GM12878 (cell line): Measurements from ENCODE around the gene TIMM8A. TPM values are rescaled to one million over a fixed set of nuclear protein-coding genes. Genes with fewer than 3 reads are reported as not detected.

Experiments
- ATAC-seq: fragments of 200-7000 bp; cut with Tn5 transposase; 3 replicates; pipeline ENCODE4 v1.9.1; 2020; ENCODE audit warnings: mild to moderate bottlenecking, moderate library complexity
- BruUV-seq: library from RNA; stranded (reverse); fragments of 400-500 nt; replicated peaks from 2 replicates; lab custom pipeline; 2021; lab: Mats Ljungman, UMichigan
- CTCF ChIA-PET: fragments of 300-600 bp; sonication (Branson Sonifier 250); formaldehyde crosslinking; extraction: SDS; loops from one replicate; lab custom pipeline; 2021; ENCODE audit warnings: inconsistent platforms; lab: Yijun Ruan, JAX
- POLR2A ChIA-PET: fragments of 350-600 bp; formaldehyde crosslinking; extraction: SDS; loops from one replicate; lab custom pipeline; 2021; ENCODE audit warnings: inconsistent platforms; lab: Charles Lee
- RAD21 ChIA-PET: fragments of 300-600 bp; sonication (Branson Sonifier 250); formaldehyde crosslinking; loops from one replicate; lab custom pipeline; 2023; ENCODE audit warnings: antibody characterized with exemption; ENCODE audit not compliant: unreplicated experiment; lab: Charles Lee
- SMC1A ChIA-PET: fragments of 300-600 bp; sonication (Branson Sonifier 250); formaldehyde crosslinking; loops from one replicate; lab custom pipeline; 2023; ENCODE audit not compliant: unreplicated experiment, uncharacterized antibody; lab: Charles Lee
- DNase-seq: peaks from one replicate; pipeline ENCODE4 v3.0.0-alpha.2; 2011; ENCODE audit warnings: low read depth, low spot score
- FAIRE-seq: peaks from 3 replicates; lab custom pipeline; 2011; peaks lifted over from hg19 to GRCh38; lab: Jason Lieb, UNC
- H2AFZ ChIP-seq: 2 replicates; pipeline ENCODE4 v1.6.0; 2011; ENCODE audit warnings: low read depth, low read length, control low read depth; ENCODE audit not compliant: control insufficient read depth
- H3K27ac ChIP-seq: 2 replicates; pipeline ENCODE4 v1.5.1; 2011; ENCODE audit warnings: control low read depth; ENCODE audit not compliant: control insufficient read depth, insufficient read depth
- H3K27me3 ChIP-seq, 2 experiments: replicated peaks in 1 of 2; 2 replicates each; pipeline versions ENCODE4 v1.6.0 to v1.6.1; 2011; ENCODE audit warnings: low read length in 1 of 2; ENCODE audit not compliant: control insufficient read depth in 2 of 2, insufficient read depth in 2 of 2
- H3K36me3 ChIP-seq, 2 experiments: 2 replicates each; pipeline ENCODE4 v1.5.1; 2011; ENCODE audit warnings: low read length in 1 of 2; ENCODE audit not compliant: control insufficient read depth in 2 of 2, insufficient read depth in 2 of 2
- H3K4me1 ChIP-seq: 2 replicates; pipeline ENCODE4 v1.6.1; 2011; ENCODE audit warnings: mild to moderate bottlenecking, low read length, moderate library complexity, mixed read lengths; ENCODE audit not compliant: control insufficient read depth, insufficient read depth
- H3K4me2 ChIP-seq: 2 replicates; pipeline ENCODE4 v1.6.0; 2011; ENCODE audit warnings: control low read depth; ENCODE audit not compliant: control insufficient read depth, insufficient read depth
- H3K4me3 ChIP-seq: fragments of 200-600 bp; sonication (generic); 2 replicates; pipeline ENCODE4 v1.5.1; 2016
- H3K79me2 ChIP-seq: 2 replicates; pipeline ENCODE4 v1.6.0; 2011; ENCODE audit warnings: low read length; ENCODE audit not compliant: control insufficient read depth, insufficient read depth
- H3K9ac ChIP-seq: 2 replicates; pipeline ENCODE4 v1.8.0; 2011; ENCODE audit warnings: low read length, control low read depth, mixed read lengths; ENCODE audit not compliant: control insufficient read depth, insufficient read depth
- H3K9me3 ChIP-seq: replicated peaks from 3 replicates; pipeline ENCODE4 v1.5.1; 2011; ENCODE audit warnings: mild to moderate bottlenecking, low read length; ENCODE audit not compliant: control insufficient read depth, insufficient read depth
- H4K20me1 ChIP-seq: 2 replicates; pipeline ENCODE4 v1.6.0; 2011; ENCODE audit not compliant: control insufficient read depth, insufficient read depth
- BCL3 ChIP-seq: IDR thresholded peaks from 2 replicates; pipeline ENCODE4 v1.6.1; 2011; ENCODE audit warnings: borderline replicate concordance, low read depth, mild to moderate bottlenecking, moderate library complexity, low read length; ENCODE audit not compliant: insufficient read depth, poor library complexity, severe bottlenecking
- CEBPB ChIP-seq, 2 experiments: fragments of 150-350 bp in 1 of 2; IDR thresholded peaks; 2 replicates each; pipeline ENCODE4 v1.6.1; 2012 to 2014; ENCODE audit warnings: low read depth in 2 of 2, low read length in 2 of 2, borderline replicate concordance in 1 of 2, inconsistent platforms in 1 of 2
- E4F1 ChIP-seq: fragments of 450-650 bp; IDR thresholded peaks from 2 replicates; pipeline ENCODE4 v1.6.1; 2018; ENCODE audit warnings: borderline replicate concordance, mild to moderate bottlenecking; ENCODE audit not compliant: partially characterized antibody
- FOXK2 ChIP-seq: fragments of 450-650 bp; IDR thresholded peaks from 2 replicates; pipeline ENCODE4 v1.6.1; 2017; ENCODE audit warnings: mild to moderate bottlenecking, moderate library complexity
- IKZF1 ChIP-seq: fragments of 450-650 bp; conservative IDR thresholded peaks from 2 replicates; pipeline ENCODE4 v1.6.1; 2017; ENCODE audit warnings: antibody characterized with exemption, mild to moderate bottlenecking
- JUND ChIP-seq: IDR thresholded peaks from 2 replicates; pipeline ENCODE4 v1.6.1; 2012; ENCODE audit warnings: low read depth, mild to moderate bottlenecking, low read length, improper control_type of control experiment, moderate library complexity
- KAT2A ChIP-seq: conservative IDR thresholded peaks from 2 replicates; pipeline ENCODE4 v1.6.1; 2011; ENCODE audit warnings: low read depth, low read length; ENCODE audit not compliant: control insufficient read depth
- MYB ChIP-seq: fragments of 150-350 bp; IDR thresholded peaks from 2 replicates; pipeline ENCODE4 v1.6.1; 2014; ENCODE audit warnings: mild to moderate bottlenecking, low read depth, low read length, borderline replicate concordance
- NFXL1 ChIP-seq: fragments of 450-650 bp; IDR thresholded peaks from 2 replicates; pipeline ENCODE4 v1.6.1; 2017; ENCODE audit warnings: antibody characterized with exemption, mild to moderate bottlenecking, borderline replicate concordance
- PBX3 ChIP-seq: IDR thresholded peaks from 2 replicates; pipeline ENCODE4 v1.6.1; 2011; ENCODE audit warnings: mild to moderate bottlenecking, low read depth, low read length, moderate library complexity; ENCODE audit not compliant: insufficient replicate concordance
- POLR2AphosphoS5 ChIP-seq: IDR thresholded peaks from 2 replicates; pipeline ENCODE4 v1.6.1; 2011; ENCODE audit warnings: mild to moderate bottlenecking, low read length, inconsistent platforms
- SMC3 ChIP-seq: IDR thresholded peaks from 2 replicates; pipeline ENCODE4 v1.6.1; 2011; ENCODE audit warnings: low read length, improper control_type of control experiment, borderline replicate concordance
- SREBF2 ChIP-seq: IDR thresholded peaks from 2 replicates; pipeline ENCODE4 v1.6.1; 2012; ENCODE audit warnings: mild to moderate bottlenecking, low read length
- SRF ChIP-seq, 2 experiments: IDR thresholded peaks; 2 replicates each; pipeline ENCODE4 v1.6.1; 2011; ENCODE audit warnings: low read depth in 2 of 2, low read length in 2 of 2, mild to moderate bottlenecking in 1 of 2, moderate library complexity in 1 of 2
- WRNIP1 ChIP-seq: IDR thresholded peaks from 2 replicates; pipeline ENCODE4 v1.6.1; 2011; ENCODE audit warnings: low read depth, low read length, improper control_type of control experiment, borderline replicate concordance
- WGBS: methylation state at CpG from one replicate; pipeline ENCODE4 v1.1.6; 2016; ENCODE audit warnings: low lambda C conversion rate; ENCODE audit not compliant: insufficient replicate concordance, insufficient coverage; ENCODE audit errors: missing lambda C conversion rate; 5-methylcytosine and 5-hydroxymethylcytosine counted together
- in situ Hi-C: fragments of 300-500 bp; cut with MboI; formaldehyde crosslinking; loops from 9 replicates; pipeline ENCODE4 v1.14.3; 2018; ENCODE audit warnings: mixed read lengths
- intact Hi-C: fragments of 100-400 bp; cut with micrococcal nuclease; formaldehyde crosslinking; loops from one replicate; pipeline ENCODE4 v1.14.2; 2022; ENCODE audit not compliant: unreplicated experiment
- polyA plus RNA-seq, 11 experiments: library from polyadenylated mRNA; depleted of rRNA in 4 of 11; unstranded in 6 of 11; stranded (reverse) in 5 of 11; fragments of >200 nt; fragmentation: Nextera tagmentation in 4 of 11; fragmentation: Illumina TruSeq in 1 of 11; extraction: Ambion mirVana in 4 of 11; extraction: Trizol in 1 of 11; gene quantifications; 1 replicate in 1 of 11; 2 replicates in 10 of 11; pipeline versions ENCODE4 v1.2.1 to v1.2.3, GENCODE V29; 2011 to 2016; ENCODE audit warnings: inconsistent platforms in 2 of 11, missing spikeins in 2 of 11, low read depth in 1 of 11
- total RNA-seq, 4 experiments: library from RNA; depleted of rRNA in 3 of 4; stranded (reverse); fragments of >200 nt in 3 of 4; fragmentation: Illumina TruSeq in 1 of 4; extraction: Trizol in 1 of 4; gene quantifications; 2 replicates each; pipeline versions ENCODE4 v1.2.1 to v1.2.3, GENCODE V29; 2013 to 2021

TIMM8A gene
- total and polyA plus RNA-seq, 10 of the 15 experiments (the other 5 are each of a cell fraction or from before 2014, with no cell fraction given) = 6.7 to 92.7 (median 26.5) TPM

- ChIA-PET SMC1A (no interaction called here), RAD21 (no interaction called here), POLR2A (no interaction called here), CTCF (no interaction called here)
- whole genome bisulfite sequencing = 69% methylated on average over 3 of the region's 3 CpGs
- no peaks in the 10 kb centered on the region for H4K20me1 ChIP-seq
- H3K9me3 ChIP-seq = no peaks in the 10 kb centered on the region
- no peaks in the 10 kb centered on the region for H3K4me1 ChIP-seq
- no peak overlapping the region for H2AFZ ChIP-seq
- no peaks in the 10 kb centered on the region for H3K27me3 ChIP-seq
- H3K4me3 ChIP-seq = no peak overlapping the region
- peaks cover 8 to 15% of the 10 kb centered on the region in 2 experiments for H3K36me3 ChIP-seq
- BruUV-seq = no TSS peak
- TF ChIP-seq WRNIP1 (no peak), SREBF2 (no peak), IKZF1 (no peak), E4F1 (no peak), POLR2AphosphoS5 (no peak), SRF (IDR thresholded peaks at IDR 0.05; ENCODE audit: low read depth in 2 of 2, low read length in 2 of 2) (no peak), SMC3 (no peak), BCL3 (no peak), PBX3 (no peak), NFXL1 (no peak), MYB (no peak), JUND (no peak), FOXK2 (no peak), CEBPB (IDR thresholded peaks at IDR 0.05; ENCODE audit: borderline replicate concordance in 1 of 2, low read depth in 2 of 2, low read length in 2 of 2) (no peak), KAT2A (no peak)
- no peaks in the 10 kb centered on the region for H3K79me2 ChIP-seq
- H3K27ac ChIP-seq = no peak overlapping the region
- no peak for DNase-seq
- in situ Hi-C loops (no loop called here), intact Hi-C loops (no loop called here)
- H3K9ac ChIP-seq = no peak overlapping the region
- ATAC-seq = no peak
- no peak overlapping the region for H3K4me2 ChIP-seq
- no peak for FAIRE-seq
These were observed 13.6 kb upstream of the TIMM8A start for GRCh38 chrX:101362116-101362515.
